Thoracic aorta (tissue), 2 donors: ENCODE measurements around the gene SERAC1. TPM values are rescaled to one million over a fixed set of nuclear protein-coding genes. Genes with fewer than 3 reads are reported as not detected.

Experiments used
- ATAC-seq: fragments of 150-250 bp; one replicate; pipeline ENCODE4 v1.8.0; 2017; ENCODE audit warnings: low read depth; ENCODE audit not compliant: insufficient number of reproducible peaks, low FRiP score
- DNase-seq: peaks from one replicate; pipeline ENCODE4 v3.0.0-alpha.2; 2020; ENCODE audit warnings: low spot score
- H3K27ac ChIP-seq, 2 donors: fragments of 200-600 bp; sonication (generic); 1 replicate in 1 of 2; 2 replicates in 1 of 2; pipeline ENCODE4 v1.5.1; 2016; ENCODE audit warnings: mild to moderate bottlenecking in 2 of 2, moderate library complexity in 2 of 2
- H3K27me3 ChIP-seq: fragments of 200-600 bp; sonication (generic); replicated peaks from 2 replicates; pipeline ENCODE4 v1.6.0; 2016; ENCODE audit warnings: mild to moderate bottlenecking; ENCODE audit not compliant: insufficient read depth
- H3K36me3 ChIP-seq: fragments of 200-600 bp; sonication (generic); one replicate; pipeline ENCODE4 v1.5.1; 2016
- H3K4me1 ChIP-seq, 2 donors: fragments of 200-600 bp; sonication (generic); 1 replicate in 1 of 2; 2 replicates in 1 of 2; pipeline versions ENCODE4 v1.5.1 to v1.6.0; 2016; ENCODE audit warnings: low read depth in 2 of 2, mild to moderate bottlenecking in 1 of 2; ENCODE audit not compliant: control insufficient read depth in 1 of 2
- H3K4me3 ChIP-seq: fragments of 200-600 bp; sonication (generic); 2 replicates; pipeline ENCODE4 v1.5.1; 2016; ENCODE audit warnings: mild to moderate bottlenecking
- H3K9me3 ChIP-seq: fragments of 200-600 bp; sonication (generic); 2 replicates; pipeline ENCODE4 v1.5.1; 2016
- CTCF ChIP-seq: fragments of 200-600 bp; sonication (generic); IDR thresholded peaks from one replicate; pipeline ENCODE4 v1.5.1; 2019; ENCODE audit warnings: antibody characterized with exemption
- total RNA-seq, 2 donors: library from RNA; depleted of rRNA; stranded (reverse); fragments of >200 nt; gene quantifications; one replicate each; pipeline versions ENCODE4 v1.1.0 to v1.2.3, GENCODE V29; 2016

The SERAC1 gene
- total RNA-seq, 2 donors from 2014 or later, result 16.5 to 21.8 TPM

GRCh38 chr6:158165919-158166416, 2.1 kb downstream of the SERAC1 start:
- ATAC-seq (no peak), DNase-seq (no peak)
- no peaks in the 10 kb centered on the region for H3K36me3 ChIP-seq
- no peaks in the 10 kb centered on the region for H3K9me3 ChIP-seq
- TF ChIP-seq CTCF, result no peak
- no peaks in the 10 kb centered on the region for H3K27me3 ChIP-seq
- H3K4me3 ChIP-seq, result no peak overlapping the region
- peaks cover 19 to 34% of the 10 kb centered on the region in 2 donors for H3K4me1 ChIP-seq
- no peak overlapping the region for H3K27ac ChIP-seq

GRCh38 chr6:158164579-158165170, 3.4 kb downstream of the SERAC1 start:
- Histone ChIP-seq H3K36me3 (no peaks in the 10 kb centered on the region), H3K27ac (no peak overlapping the region), H3K4me1 (peaks cover 15 to 28% of the 10 kb centered on the region in 2 donors), H3K9me3 (no peaks in the 10 kb centered on the region), H3K4me3 (no peak overlapping the region), H3K27me3 (no peaks in the 10 kb centered on the region)
- no peak for TF ChIP-seq CTCF
- DNase-seq (no peak), ATAC-seq (no peak)

- no peak for ATAC-seq
- TF ChIP-seq CTCF, result no peak
- H3K27ac ChIP-seq, result peak overlapping the region; percentile 33 to 57
These were observed 6.4 kb downstream of the SERAC1 start for GRCh38 chr6:158161566-158162254.

GRCh38 chr6:158160932-158161539, 7.0 kb downstream of the SERAC1 start:
- no peak overlapping the region for H3K4me3 ChIP-seq
- H3K36me3 ChIP-seq, result peaks cover 7% of the 10 kb centered on the region
- no peak for ATAC-seq
- peak overlapping the region; percentile 33 to 57 for H3K27ac ChIP-seq
- peaks cover 9 to 18% of the 10 kb centered on the region in 2 donors for H3K4me1 ChIP-seq
- no peaks in the 10 kb centered on the region for H3K9me3 ChIP-seq
- TF ChIP-seq CTCF, result no peak
- DNase-seq, result no peak
- H3K27me3 ChIP-seq, result no peaks in the 10 kb centered on the region

More at GRCh38 chr6:158161566-158162254, 6.4 kb downstream of the SERAC1 start:
- H3K4me1 ChIP-seq, result peaks cover 12 to 23% of the 10 kb centered on the region in 2 donors
- H3K9me3 ChIP-seq, result no peaks in the 10 kb centered on the region
- H3K27me3 ChIP-seq, result no peaks in the 10 kb centered on the region
- H3K4me3 ChIP-seq, result no peak overlapping the region
- H3K36me3 ChIP-seq, result peaks cover 3% of the 10 kb centered on the region
- no peak for DNase-seq

- peaks cover 9 to 18% of the 10 kb centered on the region in 2 donors for H3K4me1 ChIP-seq
- ATAC-seq, result no peak
- TF ChIP-seq CTCF, result no peak
- H3K27ac ChIP-seq, result no peak overlapping the region
- DNase-seq, result no peak
- H3K36me3 ChIP-seq, result peaks cover 7% of the 10 kb centered on the region
- no peaks in the 10 kb centered on the region for H3K27me3 ChIP-seq
- no peaks in the 10 kb centered on the region for H3K9me3 ChIP-seq
- H3K4me3 ChIP-seq, result no peak overlapping the region
These were observed 9.3 kb downstream of the SERAC1 start for GRCh38 chr6:158158748-158159147.
